HepG2 (cell line): Measurements from ENCODE around the gene PTK7. TPM values are rescaled to one million over a fixed set of nuclear protein-coding genes. Genes with fewer than 3 reads are reported as not detected.

Experiments
- ARID3A ChIP-seq: IDR thresholded peaks from 2 replicates; pipeline ENCODE4 v1.6.1; 2012; ENCODE audit warnings: low read depth, low read length, improper control_type of control experiment
- BCL3 ChIP-seq: sonication (generic); formaldehyde crosslinking; IDR thresholded peaks from 2 replicates; pipeline ENCODE4 v1.5.1; 2020; ENCODE audit warnings: mild to moderate bottlenecking, missing genetic modification reagents, moderate library complexity
- CTCF ChIP-seq: sonication (generic); formaldehyde crosslinking; IDR thresholded peaks from 2 replicates; pipeline ENCODE4 v1.5.0; 2020; ENCODE audit warnings: mild to moderate bottlenecking, missing genetic modification reagents, moderate library complexity
- ELF1 ChIP-seq: sonication (generic); formaldehyde crosslinking; IDR thresholded peaks from 2 replicates; pipeline ENCODE4 v1.4.0; 2020; ENCODE audit warnings: missing genetic modification reagents
- RAD21 ChIP-seq: fragments of 450-650 bp; formaldehyde crosslinking; IDR thresholded peaks from 2 replicates; pipeline ENCODE4 v1.5.0; 2020; ENCODE audit warnings: mild to moderate bottlenecking
- SMC3 ChIP-seq: IDR thresholded peaks from 2 replicates; pipeline ENCODE4 v1.6.1; 2011; ENCODE audit warnings: low read length, improper control_type of control experiment
- XRCC5 ChIP-seq: fragments of 200-400 bp; formaldehyde crosslinking; optimal IDR thresholded peaks from 2 replicates; pipeline ENCODE3; 2017; ENCODE audit warnings: mild to moderate bottlenecking, low read length
- ZNF124 ChIP-seq: sonication (generic); formaldehyde crosslinking; IDR thresholded peaks from 2 replicates; pipeline ENCODE4 v1.4.0; 2020; ENCODE audit warnings: missing genetic modification reagents
- ZNF839 ChIP-seq: sonication (generic); formaldehyde crosslinking; IDR thresholded peaks from 2 replicates; pipeline ENCODE4 v1.4.0; 2020; ENCODE audit warnings: missing genetic modification reagents, mild to moderate bottlenecking, borderline replicate concordance
- polyA plus RNA-seq, 8 experiments: library from polyadenylated mRNA; depleted of rRNA in 3 of 8; stranded (reverse) in 7 of 8; unstranded in 1 of 8; fragments of >200 nt; fragmentation: Illumina TruSeq in 4 of 8; extraction: Trizol in 4 of 8; gene quantifications; 2 replicates each; pipeline versions ENCODE4 v1.2.1 to v1.2.3, GENCODE V29; 2011 to 2016; ENCODE audit warnings: low read depth in 4 of 8, missing spikeins in 1 of 8, mixed read lengths in 1 of 8; ENCODE audit not compliant: insufficient read depth in 1 of 8
- total RNA-seq, 5 experiments: library from RNA; depleted of rRNA; stranded (reverse); fragments of >200 nt; fragmentation: Illumina TruSeq; extraction: Trizol; gene quantifications; 2 replicates each; pipeline ENCODE4 v1.2.3, GENCODE V29; 2016; ENCODE audit warnings: low read depth in 1 of 5
- TF ChIP-seq, protein P1 (sequence below): sonication (generic); formaldehyde crosslinking; IDR thresholded peaks from 2 replicates; pipeline ENCODE4 v1.4.0; 2020; ENCODE audit warnings: missing genetic modification reagents, low read depth, mild to moderate bottlenecking, borderline replicate concordance

PTK7 gene
- total and polyA plus RNA-seq, 2 of the 13 experiments (the other 11 are each of a cell fraction or from before 2014, with no cell fraction given) = 98.5 to 99.8 TPM

GRCh38 chr6:43129434-43130194, 53.5 kb downstream of the PTK7 start (continued):
- 0 out of 2 replicates have a peak, but pooled peaks have one; percentile 33 for TF ChIP-seq BCL3 (CRISPR knock-in tag)
- no peak for TF ChIP-seq ELF1 (CRISPR knock-in tag)
- TF ChIP-seq ZNF839 = no peak
- 0 out of 2 replicates have a peak, but pooled peaks have one; percentile 19 for TF ChIP-seq ARID3A
- TF ChIP-seq SMC3 = peak; percentile 91
- TF ChIP-seq CTCF (CRISPR knock-in tag) = peak; percentile 74
- TF ChIP-seq XRCC5 = peak; percentile 18
- peak; percentile 83 for TF ChIP-seq RAD21 (CRISPR knock-in tag)
- TF ChIP-seq, protein P1, sequence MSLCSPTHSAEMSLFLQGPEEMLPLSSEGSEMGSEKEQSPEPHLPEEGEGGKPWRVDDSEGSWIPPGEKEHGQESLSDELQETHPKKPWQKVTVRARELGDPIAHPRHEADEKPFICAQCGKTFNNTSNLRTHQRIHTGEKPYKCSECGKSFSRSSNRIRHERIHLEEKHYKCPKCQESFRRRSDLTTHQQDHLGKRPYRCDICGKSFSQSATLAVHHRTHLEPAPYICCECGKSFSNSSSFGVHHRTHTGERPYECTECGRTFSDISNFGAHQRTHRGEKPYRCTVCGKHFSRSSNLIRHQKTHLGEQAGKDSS (CRISPR knock-in tag) = peak; percentile 69; the same call in 1 of the 2 replicates
- TF ChIP-seq ZNF124 (CRISPR knock-in tag) = no peak
